Vagina (tissue), 2 donors: ENCODE data around the gene SRP19. TPM values are rescaled to one million over a fixed set of nuclear protein-coding genes. Genes with fewer than 3 reads are reported as not detected.
"Not testable (repeated sequence)": the region's sequence is repeated elsewhere in the genome, so short reads cannot be mapped to it uniquely, and the experiment has no call there.

Source experiments
- DNase-seq, 2 donors: peaks; one replicate each; pipeline ENCODE4 v3.0.0-alpha.2; 2017; ENCODE audit errors: extremely low spot score in 2 of 2
- H3K27ac ChIP-seq: fragments of 200-600 bp; sonication (generic); one replicate; pipeline ENCODE4 v1.5.1; 2019
- H3K27me3 ChIP-seq: fragments of 200-600 bp; sonication (generic); one replicate; pipeline ENCODE4 v1.5.1; 2019
- H3K36me3 ChIP-seq, 2 donors: fragments of 200-600 bp; sonication (generic); one replicate each; pipeline ENCODE4 v1.5.1; 2017 to 2019
- H3K4me1 ChIP-seq: fragments of 200-600 bp; sonication (generic); one replicate; pipeline ENCODE4 v1.5.1; 2019
- H3K4me3 ChIP-seq, 2 donors: fragments of 200-600 bp; sonication (generic); 1 replicate in 1 of 2; 2 replicates in 1 of 2; pipeline ENCODE4 v1.5.1; 2016 to 2019
- H3K9me3 ChIP-seq: fragments of 200-600 bp; sonication (generic); one replicate; pipeline ENCODE4 v1.5.1; 2019
- POLR2A ChIP-seq, 2 donors: fragments of 450-650 bp; IDR thresholded peaks; one replicate each; pipeline ENCODE4 v1.6.1; 2017; ENCODE audit warnings: antibody characterized with exemption in 2 of 2, mild to moderate bottlenecking in 2 of 2, moderate library complexity in 2 of 2
- POLR2AphosphoS5 ChIP-seq, 2 donors: sonication (generic); formaldehyde crosslinking; IDR thresholded peaks; one replicate each; pipeline ENCODE4 v1.9.0; 2017; ENCODE audit warnings: antibody characterized with exemption in 2 of 2, mild to moderate bottlenecking in 2 of 2, low read depth in 1 of 2; ENCODE audit not compliant: insufficient read depth in 1 of 2
- intact Hi-C: fragments of 100-400 bp; cut with DNase I; formaldehyde crosslinking; loops from one replicate; pipeline ENCODE4 v1.15.1; 2023
- total RNA-seq: library from RNA; depleted of rRNA; stranded (reverse); fragments of >200 nt; gene quantifications from one replicate; pipeline ENCODE4 v1.2.3, GENCODE V29; 2016
- TF ChIP-seq, protein P1 (sequence below), 3 experiments: fragments of 450-650 bp in 2 of 3; fragments of 200-600 bp in 1 of 3; sonication (generic) in 1 of 3; IDR thresholded peaks; one replicate each; pipeline ENCODE4 v1.5.1; 2017 to 2019; ENCODE audit warnings: antibody characterized with exemption in 3 of 3, mild to moderate bottlenecking in 2 of 3, moderate library complexity in 2 of 3

Gene SRP19
- total RNA-seq, 1 donor from 2014 or later, result 30.9 TPM

DNA sequence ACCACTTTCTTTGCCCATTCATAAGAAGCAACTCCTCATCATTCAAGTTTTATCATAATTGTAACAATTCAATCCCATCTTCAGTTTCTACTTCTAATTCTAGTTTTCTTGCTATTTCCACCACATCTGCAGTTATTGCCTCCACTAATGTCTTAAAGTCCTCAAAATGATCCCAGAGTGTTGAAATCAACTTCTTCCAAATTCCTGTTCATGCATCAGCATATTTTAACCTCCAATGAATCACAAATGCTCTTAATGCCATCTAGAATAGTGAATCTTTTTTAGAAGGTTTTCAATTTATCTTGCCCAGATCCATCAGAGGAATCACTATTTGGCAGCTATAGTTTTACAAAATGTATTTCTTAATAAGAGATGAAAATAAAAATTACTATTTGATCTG lies 3.2 kb upstream of the SRP19 start:
- Histone ChIP-seq H3K4me1 (peaks cover 18% of the 10 kb centered on the region), H3K9me3 (no peaks in the 10 kb centered on the region), H3K4me3 (no peak overlapping the region), H3K27ac (no peak overlapping the region), H3K36me3 (peaks cover 0 to 2% of the 10 kb centered on the region in 2 donors), H3K27me3 (no peaks in the 10 kb centered on the region)
- TF ChIP-seq POLR2AphosphoS5 (IDR thresholded peaks at IDR 0.05; ENCODE audit: insufficient read depth in 1 of 2, low read depth in 1 of 2), result no peak
- TF ChIP-seq, protein P1, sequence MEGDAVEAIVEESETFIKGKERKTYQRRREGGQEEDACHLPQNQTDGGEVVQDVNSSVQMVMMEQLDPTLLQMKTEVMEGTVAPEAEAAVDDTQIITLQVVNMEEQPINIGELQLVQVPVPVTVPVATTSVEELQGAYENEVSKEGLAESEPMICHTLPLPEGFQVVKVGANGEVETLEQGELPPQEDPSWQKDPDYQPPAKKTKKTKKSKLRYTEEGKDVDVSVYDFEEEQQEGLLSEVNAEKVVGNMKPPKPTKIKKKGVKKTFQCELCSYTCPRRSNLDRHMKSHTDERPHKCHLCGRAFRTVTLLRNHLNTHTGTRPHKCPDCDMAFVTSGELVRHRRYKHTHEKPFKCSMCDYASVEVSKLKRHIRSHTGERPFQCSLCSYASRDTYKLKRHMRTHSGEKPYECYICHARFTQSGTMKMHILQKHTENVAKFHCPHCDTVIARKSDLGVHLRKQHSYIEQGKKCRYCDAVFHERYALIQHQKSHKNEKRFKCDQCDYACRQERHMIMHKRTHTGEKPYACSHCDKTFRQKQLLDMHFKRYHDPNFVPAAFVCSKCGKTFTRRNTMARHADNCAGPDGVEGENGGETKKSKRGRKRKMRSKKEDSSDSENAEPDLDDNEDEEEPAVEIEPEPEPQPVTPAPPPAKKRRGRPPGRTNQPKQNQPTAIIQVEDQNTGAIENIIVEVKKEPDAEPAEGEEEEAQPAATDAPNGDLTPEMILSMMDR (IDR thresholded peaks at IDR 0.05), result no peak
- TF ChIP-seq POLR2A (IDR thresholded peaks at IDR 0.05), result no peak
- no peak for DNase-seq
- intact Hi-C loops, result no loop called here

DNA sequence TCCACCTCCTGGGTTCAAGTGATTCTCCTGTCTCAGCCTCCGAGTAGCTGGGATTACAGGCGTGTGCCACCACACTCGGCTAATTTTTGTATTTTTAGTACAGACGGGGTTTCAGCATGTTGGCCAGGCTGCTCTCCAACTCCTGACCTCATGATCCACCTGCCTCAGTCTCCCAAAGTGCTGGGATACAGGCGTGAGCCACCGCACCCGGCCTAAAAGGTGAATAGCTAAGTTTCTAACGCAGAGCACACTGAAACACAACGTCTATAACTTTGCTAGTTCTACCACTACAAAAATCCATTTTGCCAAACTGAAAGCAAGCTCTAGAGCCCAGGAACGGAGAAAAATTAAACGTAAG lies 537 bp upstream of the SRP19 start:
- DNase-seq, H3K9me3 ChIP-seq, H3K27me3 ChIP-seq: not testable (repeated sequence)
- Histone ChIP-seq H3K4me3 (peak overlapping the region; percentile 87 to 99), H3K4me1 (peaks cover 32% of the 10 kb centered on the region), H3K36me3 (peaks cover 0 to 15% of the 10 kb centered on the region in 2 donors), H3K27ac (peak overlapping the region; percentile 42)
- intact Hi-C loops, result loop anchor here (10.0 kb wide), 1 partner anchor 104 kb away; no protein-coding TSS in a partner anchor

DNA sequence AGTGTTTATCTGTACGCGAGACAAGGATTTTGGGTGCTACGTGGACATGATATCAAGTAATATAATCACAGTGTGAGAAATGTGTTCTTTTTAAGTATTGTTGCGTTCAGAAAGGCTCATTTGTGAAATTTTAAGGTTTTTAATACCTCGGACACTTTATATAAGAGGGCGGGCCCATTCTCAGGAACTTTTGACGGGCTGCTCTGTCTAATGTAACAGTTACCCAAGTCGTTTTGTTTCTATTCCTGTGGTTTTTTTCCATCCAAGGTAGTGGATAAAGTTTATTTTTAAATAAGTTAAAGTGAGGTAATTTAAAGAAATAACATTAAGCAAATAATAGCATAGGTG lies 525 bp downstream of the SRP19 start:
- peak overlapping the region; percentile 81 for H3K27ac ChIP-seq
- H3K4me1 ChIP-seq, result peaks cover 32% of the 10 kb centered on the region
- intact Hi-C loops, result loop anchor here (10.0 kb wide), 1 partner anchor 103 kb away; no protein-coding TSS in a partner anchor
- H3K36me3 ChIP-seq, result peaks cover 0 to 18% of the 10 kb centered on the region in 2 donors
- no peaks in the 10 kb centered on the region for H3K9me3 ChIP-seq
- no peak for DNase-seq
- H3K4me3 ChIP-seq, result peak overlapping the region; percentile 87 to 99
- TF ChIP-seq POLR2A (IDR thresholded peaks at IDR 0.05) (no peak), POLR2AphosphoS5 (IDR thresholded peaks at IDR 0.05; ENCODE audit: insufficient read depth in 1 of 2, low read depth in 1 of 2) (no peak)
- no peaks in the 10 kb centered on the region for H3K27me3 ChIP-seq

DNA sequence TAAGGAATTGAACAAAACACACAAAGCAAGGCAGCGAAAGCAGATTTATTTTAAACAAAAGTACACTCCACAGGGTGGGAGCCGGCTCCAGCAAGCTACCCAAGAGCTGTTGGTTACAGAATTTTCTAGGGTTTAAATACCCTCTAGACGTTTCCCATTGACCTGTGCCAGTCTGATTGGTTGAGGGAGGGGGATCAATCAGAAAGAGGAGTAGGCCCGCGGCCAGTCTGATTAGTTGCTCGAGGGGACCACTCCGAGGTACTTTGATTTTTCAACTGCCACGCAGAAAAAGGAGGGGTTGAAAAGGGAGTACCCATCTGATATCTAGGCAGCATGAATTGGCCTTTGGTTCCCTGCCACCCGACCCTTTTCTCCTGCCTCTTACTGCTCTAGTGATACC lies 998 bp downstream of the SRP19 start:
- H3K27me3 ChIP-seq, result no peaks in the 10 kb centered on the region
- H3K4me1 ChIP-seq, result peaks cover 32% of the 10 kb centered on the region
- peaks cover 0 to 21% of the 10 kb centered on the region in 2 donors for H3K36me3 ChIP-seq
- no peaks in the 10 kb centered on the region for H3K9me3 ChIP-seq
- H3K27ac ChIP-seq, result no peak overlapping the region
- no peak for DNase-seq
- peak overlapping the region; percentile 87 to 99 for H3K4me3 ChIP-seq
- intact Hi-C loops, result loop anchor here (10.0 kb wide), 1 partner anchor 103 kb away; no protein-coding TSS in a partner anchor
- TF ChIP-seq POLR2A (IDR thresholded peaks at IDR 0.05) (no peak), POLR2AphosphoS5 (IDR thresholded peaks at IDR 0.05; ENCODE audit: insufficient read depth in 1 of 2, low read depth in 1 of 2) (no peak)
- TF ChIP-seq, protein P1 (IDR thresholded peaks at IDR 0.05), result no peak

DNA sequence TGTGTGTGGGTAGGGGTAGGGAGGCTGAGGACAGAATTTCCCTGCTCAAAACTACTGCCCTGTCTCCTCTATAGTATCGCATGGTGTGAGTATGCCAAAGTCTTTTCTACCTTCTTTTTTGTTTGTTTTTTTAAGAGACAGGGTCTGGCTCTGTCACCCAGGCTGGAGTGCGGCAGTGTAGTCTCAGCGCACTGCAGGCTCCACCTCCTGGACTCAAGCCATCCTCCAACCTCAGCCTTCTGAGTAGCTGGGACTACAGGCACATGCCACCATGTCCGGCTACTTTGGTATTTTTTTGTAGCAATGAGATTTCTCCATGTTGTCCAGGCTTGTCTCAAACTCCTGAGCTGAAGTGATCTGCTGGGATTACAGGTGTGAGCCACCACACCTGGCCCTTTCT lies 2.5 kb downstream of the SRP19 start:
- Histone ChIP-seq H3K27me3 (no peaks in the 10 kb centered on the region), H3K9me3 (no peaks in the 10 kb centered on the region), H3K4me1 (peaks cover 32% of the 10 kb centered on the region), H3K27ac (no peak overlapping the region), H3K36me3 (peaks cover 0 to 36% of the 10 kb centered on the region in 2 donors), H3K4me3 (no peak overlapping the region)
- intact Hi-C loops, result loop anchor here (10.0 kb wide), 1 partner anchor 101 kb away; no protein-coding TSS in a partner anchor
- DNase-seq, result no peak
- no peak for TF ChIP-seq POLR2A (IDR thresholded peaks at IDR 0.05)

DNA sequence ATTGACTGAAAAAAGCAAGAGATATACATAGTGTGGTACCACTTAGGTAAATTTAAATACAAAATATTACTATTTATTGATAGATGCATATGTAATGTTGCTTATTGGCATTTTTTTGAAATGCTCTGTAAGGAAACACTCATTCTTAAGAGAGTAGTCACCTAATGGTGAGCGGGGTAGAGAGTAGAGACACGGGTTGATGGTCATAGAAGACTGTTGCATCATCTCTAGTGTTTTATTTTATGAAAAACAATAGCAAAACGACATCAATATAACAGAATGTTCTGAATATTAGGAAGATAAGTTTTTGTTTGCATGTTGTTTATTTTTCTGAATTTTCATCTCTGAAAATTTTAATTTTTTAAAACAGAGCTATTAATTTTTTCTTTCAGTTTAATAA lies 4.0 kb downstream of the SRP19 start:
- Histone ChIP-seq H3K27ac (no peak overlapping the region), H3K27me3 (no peaks in the 10 kb centered on the region), H3K9me3 (no peaks in the 10 kb centered on the region), H3K4me3 (no peak overlapping the region), H3K4me1 (peaks cover 32% of the 10 kb centered on the region), H3K36me3 (peaks cover 0 to 50% of the 10 kb centered on the region in 2 donors)
- TF ChIP-seq POLR2A (IDR thresholded peaks at IDR 0.05) (no peak), POLR2AphosphoS5 (IDR thresholded peaks at IDR 0.05; ENCODE audit: insufficient read depth in 1 of 2, low read depth in 1 of 2) (no peak)
- TF ChIP-seq, protein P1 (IDR thresholded peaks at IDR 0.05), result no peak
- DNase-seq, result no peak
- intact Hi-C loops, result loop anchor here (10.0 kb wide), 1 partner anchor 100 kb away; no protein-coding TSS in a partner anchor
